Measurements from ENCODE around the gene CYP46A1.

CYP46A1 gene

GRCh38 chr14:99688210-99688581, 4.1 kb downstream of the CYP46A1 start:
- DNase-seq (ENCODE audit: low read depth in 2 of 2), result no peak

DNA sequence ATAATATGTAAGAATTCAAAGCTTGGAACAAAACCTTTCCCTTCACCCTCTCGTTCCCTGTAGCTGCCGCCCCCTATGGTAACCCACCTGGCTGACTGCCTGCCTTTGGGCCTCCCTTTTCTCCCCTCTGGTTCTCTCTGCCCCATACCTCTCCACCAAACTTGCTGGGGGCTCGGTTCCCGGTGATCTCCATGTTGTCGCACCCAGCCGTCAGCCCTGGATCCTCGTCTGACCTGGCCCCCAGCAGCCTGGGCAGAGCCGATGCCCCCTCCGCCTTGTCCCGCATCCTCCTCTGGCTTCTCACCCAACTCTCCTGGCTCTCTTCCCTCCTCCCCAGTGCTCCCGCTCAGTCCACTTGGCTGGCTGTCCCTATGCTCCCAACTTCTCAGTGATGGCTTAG, 4.5 kb downstream of the CYP46A1 start:
- DNase-seq (ENCODE audit: low read depth in 2 of 2), result no peak

- DNase-seq (ENCODE audit: low read depth in 2 of 2), result no peak
Observed at GRCh38 chr14:99689266-99690236, 5.5 kb downstream of the CYP46A1 start.

DNA sequence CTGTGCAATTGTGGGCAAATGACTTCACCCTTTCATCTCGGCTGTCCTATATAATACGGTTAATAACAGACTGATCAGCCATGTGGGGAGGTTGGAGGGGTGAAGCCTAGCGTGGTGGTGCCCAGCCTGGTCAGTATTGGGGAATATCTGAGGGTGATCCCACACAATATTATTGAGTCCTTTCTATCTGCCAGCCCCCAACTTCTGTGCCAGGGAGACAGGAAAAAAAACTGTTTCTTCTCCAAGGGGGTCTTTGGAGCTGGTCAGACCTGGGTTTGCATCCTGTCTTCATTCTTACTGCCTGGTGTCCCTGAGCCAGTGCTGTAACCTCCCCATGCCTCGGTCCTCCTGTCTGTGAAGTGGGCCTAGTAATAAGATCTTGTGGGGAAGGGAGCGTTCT, 6.5 kb downstream of the CYP46A1 start:
- no peak for DNase-seq (ENCODE audit: low read depth in 2 of 2)

- DNase-seq (ENCODE audit: low read depth in 2 of 2), result no peak
Observed at GRCh38 chr14:99691111-99691885, 7.2 kb downstream of the CYP46A1 start.

GRCh38 chr14:99693918-99694317, 9.8 kb downstream of the CYP46A1 start:
- DNase-seq (ENCODE audit: low read depth in 2 of 2), result no peak

GRCh38 chr14:99696929-99697328, 12.8 kb downstream of the CYP46A1 start:
- DNase-seq (ENCODE audit: low read depth in 2 of 2), result no peak

DNA sequence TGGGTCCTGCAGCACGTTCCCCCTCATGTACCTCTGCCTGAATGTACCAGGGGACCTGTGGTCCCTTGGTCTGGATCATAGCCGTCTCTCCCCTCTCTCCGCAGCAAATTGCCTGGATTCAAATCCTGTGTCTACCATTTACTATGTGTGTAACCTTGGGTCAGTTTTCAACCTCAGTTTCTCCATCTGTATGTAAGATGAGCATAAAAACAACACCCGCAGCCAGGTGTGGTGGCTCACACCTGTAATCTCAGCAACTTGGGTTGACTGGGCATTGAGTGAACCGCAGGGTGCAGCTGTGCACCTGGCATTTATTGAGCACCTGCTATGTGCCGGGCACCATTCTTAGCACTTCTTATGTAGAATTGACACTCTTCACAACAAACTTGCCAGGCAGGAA, 14.1 kb downstream of the CYP46A1 start:
- DNase-seq (ENCODE audit: low read depth in 2 of 2), result no peak

- no peak for DNase-seq (ENCODE audit: low read depth in 2 of 2)
Observed at GRCh38 chr14:99698642-99699041, 14.5 kb downstream of the CYP46A1 start.

DNA sequence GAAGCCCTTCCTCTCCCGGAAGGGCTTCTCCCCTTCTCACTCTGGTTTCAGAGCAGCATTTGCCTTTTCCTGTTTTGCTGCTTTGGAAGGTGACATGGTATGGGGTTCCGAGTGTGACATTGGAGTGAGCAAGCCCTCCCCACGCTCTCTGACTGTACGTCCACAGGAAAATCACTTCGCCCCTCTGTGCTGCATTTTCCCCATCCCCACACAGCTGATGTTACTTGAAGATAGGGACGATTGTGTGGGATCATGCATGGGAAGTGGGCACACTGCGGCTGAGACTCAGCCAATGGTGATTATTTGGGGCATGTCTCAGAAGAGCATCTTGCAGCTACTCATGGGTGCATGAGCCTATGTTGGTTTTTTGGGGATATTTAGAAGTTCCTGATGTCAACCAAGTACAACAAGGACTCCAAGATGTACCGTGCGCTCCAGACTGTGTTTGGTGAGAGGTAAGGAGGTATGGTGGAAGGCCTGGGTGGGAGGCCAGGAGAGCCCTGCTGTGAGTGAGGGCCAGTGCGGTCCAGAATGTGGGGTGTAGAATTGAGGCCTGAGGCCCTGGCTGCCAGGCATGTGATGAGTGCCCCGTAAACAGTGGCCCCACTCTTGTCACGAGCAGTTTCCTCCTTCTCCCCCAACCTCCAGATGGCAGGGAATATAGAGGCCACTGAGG, 15.1 kb downstream of the CYP46A1 start:
- no peak for DNase-seq (ENCODE audit: low read depth in 2 of 2)

- no peak for DNase-seq (ENCODE audit: low read depth in 2 of 2)
Observed at GRCh38 chr14:99699861-99700260, 15.8 kb downstream of the CYP46A1 start.

DNA sequence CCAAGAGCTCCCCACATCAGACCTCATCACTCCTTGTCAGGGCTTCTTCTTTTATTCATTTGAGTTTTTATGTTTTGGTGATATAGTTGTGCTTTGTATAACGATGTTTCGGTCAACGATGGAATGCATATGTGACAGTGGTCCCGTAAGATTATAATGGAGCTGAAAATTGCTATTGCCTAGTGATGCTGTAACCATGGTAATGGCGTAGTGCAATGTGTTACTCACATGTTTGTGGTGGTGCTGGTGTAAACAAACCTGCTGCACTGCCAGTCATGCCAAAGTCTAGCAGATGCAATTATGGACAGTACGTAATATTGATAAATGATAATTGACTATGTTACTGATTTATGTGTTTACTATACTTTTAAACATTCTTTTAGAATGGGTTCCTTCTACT, 16.3 kb downstream of the CYP46A1 start:
- DNase-seq (ENCODE audit: low read depth in 2 of 2), result no peak

GRCh38 chr14:99701260-99701659, 17.2 kb downstream of the CYP46A1 start:
- DNase-seq (ENCODE audit: low read depth in 2 of 2), result no peak

- DNase-seq (ENCODE audit: low read depth in 2 of 2), result no peak
Observed at GRCh38 chr14:99702115-99702514, 18.0 kb downstream of the CYP46A1 start.

- DNase-seq (ENCODE audit: low read depth in 2 of 2), result no peak
Observed at GRCh38 chr14:99703381-99703780, 19.3 kb downstream of the CYP46A1 start.

DNA sequence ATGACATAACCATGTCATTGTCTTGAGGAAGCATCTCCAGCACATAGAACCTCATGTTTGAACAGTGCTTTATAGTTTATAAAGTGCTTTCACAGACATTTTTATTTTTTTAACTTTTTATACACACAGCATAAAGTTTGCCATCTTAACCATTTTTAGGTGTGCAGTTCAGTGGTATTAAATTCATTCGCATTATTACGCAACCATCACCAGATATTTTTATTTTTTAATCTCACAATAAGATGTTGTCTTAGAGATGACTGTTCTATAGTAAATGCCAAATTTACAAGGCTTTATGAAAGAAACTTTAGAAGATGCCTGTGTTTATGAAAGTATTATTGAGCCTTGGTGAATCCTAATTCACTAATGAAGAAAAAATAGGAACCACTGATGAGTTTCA, 19.9 kb downstream of the CYP46A1 start:
- DNase-seq (ENCODE audit: low read depth in 2 of 2), result no peak

GRCh38 chr14:99706107-99706900, 22.2 kb downstream of the CYP46A1 start:
- DNase-seq (ENCODE audit: low read depth in 2 of 2), result no peak

DNA sequence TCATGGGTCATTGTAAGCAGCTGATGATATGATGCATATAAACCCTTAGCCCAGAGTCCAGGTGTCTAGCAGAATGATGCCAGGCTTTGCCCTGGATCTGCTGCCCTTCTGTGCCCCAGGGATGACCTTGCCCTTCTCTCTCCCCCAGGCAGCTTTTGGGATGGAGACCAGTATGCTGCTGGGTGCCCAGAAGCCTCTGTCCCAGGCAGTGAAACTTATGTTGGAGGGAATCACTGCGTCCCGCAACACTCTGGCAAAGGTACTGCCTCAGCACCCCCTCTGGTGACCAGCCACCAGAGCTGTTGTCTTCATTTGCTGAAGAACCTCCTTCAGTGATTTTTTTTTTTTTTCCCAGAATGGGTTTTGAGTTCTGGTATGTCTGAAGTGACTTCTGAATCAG, 23.3 kb downstream of the CYP46A1 start:
- DNase-seq (ENCODE audit: low read depth in 2 of 2), result no peak

- no peak for DNase-seq (ENCODE audit: low read depth in 2 of 2)
Observed at GRCh38 chr14:99707921-99708320, 23.8 kb downstream of the CYP46A1 start.

DNA sequence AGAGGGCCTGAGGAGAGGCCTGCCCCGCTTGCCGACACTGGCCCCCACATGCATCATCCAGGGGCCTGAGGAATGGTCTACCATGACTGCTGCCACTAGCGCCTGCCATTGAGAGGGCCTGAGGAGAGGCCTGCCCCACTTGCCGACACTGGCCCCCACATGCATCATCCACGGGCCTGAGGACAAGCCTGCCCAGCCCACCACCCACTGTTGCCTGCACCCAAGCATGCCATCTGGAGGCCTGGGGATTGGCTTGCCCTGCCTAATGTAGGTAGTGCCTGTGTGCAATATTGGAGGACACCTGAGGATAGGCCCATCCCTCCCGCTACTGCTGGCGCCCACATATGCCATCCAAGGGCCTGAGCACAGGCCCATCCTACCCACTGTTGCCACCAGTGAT, 24.4 kb downstream of the CYP46A1 start:
- no peak for DNase-seq (ENCODE audit: low read depth in 2 of 2)

- DNase-seq (ENCODE audit: low read depth in 2 of 2), result no peak
Observed at GRCh38 chr14:99713972-99714371, 29.9 kb downstream of the CYP46A1 start.
